GM12891 (cell line): ENCODE measurements around the gene PXN.
"Not testable (repeated sequence)": the region's sequence is repeated elsewhere in the genome, so short reads cannot be mapped to it uniquely, and the experiment has no call there.

Source experiments
- POLR2A ChIP-seq: IDR thresholded peaks from 2 replicates; pipeline ENCODE4 v1.6.1; 2011; ENCODE audit warnings: low read depth, low read length, control low read depth
- POLR2AphosphoS5 ChIP-seq: IDR thresholded peaks from 2 replicates; pipeline ENCODE4 v1.6.1; 2011; ENCODE audit warnings: low read depth, low read length, control low read depth
- POU2F2 ChIP-seq: IDR thresholded peaks from 2 replicates; pipeline ENCODE4 v1.6.1; 2011; ENCODE audit warnings: low read depth, mild to moderate bottlenecking, control low read depth, low read length, moderate library complexity
- TAF1 ChIP-seq: IDR thresholded peaks from 2 replicates; pipeline ENCODE4 v1.6.1; 2011; ENCODE audit warnings: low read depth, low read length, control low read depth

DNA sequence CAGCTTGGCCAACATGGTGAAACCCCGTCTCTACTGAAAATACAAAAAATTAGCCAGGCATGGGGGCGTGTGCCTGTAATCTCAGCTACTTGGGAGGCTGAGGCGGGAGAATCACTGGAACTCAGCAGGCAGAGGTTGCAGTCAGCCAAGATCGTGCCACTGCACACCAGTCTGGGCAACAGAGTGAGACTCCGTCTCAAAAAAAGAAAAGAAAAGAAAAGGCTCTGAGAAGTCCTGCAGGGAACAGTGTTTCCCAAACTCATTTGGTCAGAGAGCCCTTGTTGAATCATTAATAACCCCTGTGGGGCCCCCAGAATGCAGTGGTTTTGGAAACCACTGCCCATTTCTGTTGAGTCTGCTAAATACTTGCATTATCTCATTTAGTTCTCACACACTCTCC, 52.3 kb downstream of the PXN start:
- not testable (repeated sequence) for TF ChIP-seq POLR2AphosphoS5, TAF1, POLR2A, POU2F2
